ENCODE data around the gene PRRX2.

GRCh38 chr9:129669141-129669718 is 3.8 kb downstream of the PRRX2 start:
- TF ChIP-seq CTCF (conservative IDR thresholded peaks at IDR 0.05 in 1 of 2, IDR thresholded peaks at IDR 0.05 in 1 of 2; ENCODE audit: extremely low read depth in 1 of 2, insufficient read depth in 1 of 2, low read depth in 1 of 2, low read length in 2 of 2) (no peak), EZH2 (IDR thresholded peaks at IDR 0.05; ENCODE audit: borderline replicate concordance, low read length) (no peak)

All from mammary epithelial cell (primary cell).